Frontal cortex (tissue), 4 donors: Measurements from ENCODE around the gene CNIH3. TPM values are rescaled to one million over a fixed set of nuclear protein-coding genes. Genes with fewer than 3 reads are reported as not detected.

Source experiments
- DNase-seq, 2 donors: peaks; one replicate each; pipeline ENCODE4 v3.0.0; 2012; ENCODE audit warnings: low spot score in 2 of 2
- FAIRE-seq: peaks from 2 replicates; lab custom pipeline; 2012; peaks lifted over from hg19 to GRCh38; lab: Jason Lieb, UNC
- total RNA-seq: library from RNA; depleted of rRNA; stranded (reverse); fragments of >200 nt; gene quantifications from one replicate; pipeline ENCODE4 v1.2.3, GENCODE V29; 2014
- donor health status: control.
- donor health status: control.
- donor health status: control.

The CNIH3 gene
- total RNA-seq, 1 donor from 2014 or later: 44.0 TPM

DNA sequence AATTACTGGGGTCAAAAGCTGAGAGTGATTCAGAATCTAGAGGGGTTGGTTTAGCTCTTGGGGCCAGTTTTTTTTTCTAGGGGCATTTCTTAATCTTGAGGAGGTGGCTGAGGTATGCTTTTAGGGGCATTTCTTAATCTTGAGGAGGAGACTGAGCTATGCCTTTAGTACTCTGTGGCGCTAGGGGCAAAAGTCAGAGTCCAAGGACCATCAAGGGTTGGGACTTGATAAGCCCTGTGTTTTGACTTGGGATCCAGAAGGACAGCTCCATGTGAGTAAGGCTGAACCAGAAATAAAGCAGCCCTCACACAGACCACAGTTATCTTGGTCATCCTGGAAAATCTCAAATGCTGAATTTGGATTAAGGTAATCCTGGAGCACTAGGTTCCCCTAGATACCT lies 3.9 kb upstream of the CNIH3 start:
- no peak for FAIRE-seq
- no peak for DNase-seq

DNA sequence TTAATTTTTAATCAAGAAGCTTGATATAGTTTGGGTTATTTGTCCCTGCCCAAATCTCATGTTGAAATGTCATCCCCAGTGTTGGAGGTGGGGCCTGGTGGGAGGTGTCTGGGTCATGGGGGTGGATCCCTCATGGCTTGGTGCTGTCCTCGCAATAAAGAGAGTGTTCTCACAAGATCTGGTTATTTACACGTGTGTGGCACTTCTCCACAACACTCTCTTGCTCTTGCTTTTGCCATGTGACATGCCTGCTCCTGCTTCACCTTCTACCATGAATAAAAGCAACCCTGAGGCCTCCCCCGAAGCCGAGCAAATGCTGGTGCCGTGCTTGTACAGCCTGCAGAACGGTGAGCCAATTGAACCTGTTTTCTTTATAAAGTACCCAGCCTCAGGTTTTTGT lies 2.6 kb upstream of the CNIH3 start:
- FAIRE-seq: no peak
- DNase-seq: no peak

DNA sequence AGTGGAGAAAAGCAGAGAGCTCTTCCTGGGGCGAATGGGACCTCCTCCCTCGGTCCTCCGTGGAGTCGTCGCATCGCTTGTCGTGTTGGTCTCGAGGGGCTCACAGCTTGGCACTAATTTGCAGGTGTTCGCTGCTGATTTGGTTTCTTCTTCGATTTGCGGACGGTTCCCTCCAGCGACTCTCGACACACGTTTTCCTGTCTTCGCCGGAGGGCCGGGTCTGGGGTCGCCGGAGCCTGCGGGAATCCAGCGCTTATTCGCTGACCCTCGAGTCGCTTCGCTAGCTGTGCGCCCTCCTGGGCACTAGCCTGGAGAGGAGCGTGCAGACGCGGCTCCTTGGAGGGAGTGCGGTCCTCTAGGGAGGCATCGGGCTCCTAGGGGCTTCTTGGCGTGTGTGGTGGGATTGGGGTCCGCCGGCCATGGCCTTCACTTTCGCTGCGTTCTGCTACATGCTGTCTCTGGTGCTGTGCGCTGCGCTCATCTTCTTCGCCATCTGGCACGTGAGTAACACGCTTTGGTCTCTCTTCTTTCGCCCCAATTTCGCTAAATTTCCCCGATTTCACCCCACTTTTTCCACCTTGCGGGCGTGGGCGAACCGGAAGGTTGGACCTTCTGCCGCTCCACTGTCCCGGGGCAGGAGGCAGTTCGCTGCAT lies 766 bp downstream of the CNIH3 start:
- FAIRE-seq (no peak), DNase-seq (no peak)

DNA sequence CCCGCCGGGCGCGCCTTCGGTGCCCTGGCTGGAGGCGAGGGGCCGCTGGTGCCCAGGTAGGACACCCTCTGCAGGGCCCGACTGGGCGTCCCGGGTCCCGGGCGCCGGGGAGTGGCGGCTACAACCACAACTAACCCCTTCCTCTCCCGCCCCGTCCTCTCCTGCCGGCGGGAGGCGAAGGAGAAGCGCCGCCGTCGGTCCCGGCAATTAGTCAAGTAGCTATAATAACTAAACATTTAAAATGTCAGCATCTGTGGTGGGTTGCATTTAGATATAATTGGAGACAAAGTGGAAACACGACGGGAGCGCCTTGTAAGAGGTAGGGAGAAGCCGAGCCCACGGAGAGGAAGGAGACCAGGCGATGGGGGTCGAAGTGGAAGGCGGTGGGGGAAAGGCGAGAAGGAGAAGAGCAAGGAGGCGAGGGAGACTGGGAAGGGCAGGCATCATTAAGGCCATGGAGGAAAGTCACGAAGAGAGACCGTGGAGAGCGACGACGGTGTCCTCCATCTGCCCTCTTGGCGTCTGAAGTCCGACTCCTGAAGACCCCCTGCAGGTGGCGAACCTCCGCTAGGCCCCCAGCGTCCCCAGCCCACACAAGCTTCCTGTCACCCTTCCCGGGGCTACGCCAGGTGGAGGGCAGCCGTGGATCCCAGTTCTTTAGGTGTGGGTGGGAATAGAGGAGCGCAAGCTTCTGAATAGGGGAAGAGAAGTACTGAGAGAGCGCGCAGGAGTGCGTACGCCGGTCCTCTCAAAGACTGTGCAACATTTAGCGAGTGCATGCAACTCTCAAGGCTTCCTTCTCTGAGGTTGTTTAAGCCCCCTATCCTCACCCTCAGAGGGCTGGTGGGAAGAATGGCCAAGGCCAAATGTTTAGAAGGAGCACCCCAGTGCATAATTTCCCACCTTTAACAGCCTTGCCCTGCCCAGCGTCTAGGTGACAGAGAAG lies 1.6 kb downstream of the CNIH3 start:
- FAIRE-seq (no peak), DNase-seq (no peak)

DNA sequence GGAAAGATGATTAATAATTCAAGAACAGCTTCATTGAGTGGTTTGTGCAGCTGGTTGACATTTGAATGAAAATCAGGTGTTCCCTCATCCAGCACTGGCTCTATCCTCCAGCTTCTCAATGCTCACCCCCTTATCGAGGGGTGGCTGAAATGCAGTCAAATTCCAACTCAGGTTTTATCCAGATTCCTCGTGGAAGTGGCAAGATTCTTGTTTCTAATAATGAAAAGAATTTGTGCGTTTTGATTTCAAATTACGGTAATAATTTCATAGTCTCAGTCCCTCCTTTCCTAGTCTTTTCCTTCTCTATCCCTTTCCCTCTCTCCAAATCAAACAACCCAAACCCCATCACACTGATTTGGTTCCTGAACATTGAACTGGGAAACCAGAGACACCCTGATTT lies 3.1 kb downstream of the CNIH3 start:
- FAIRE-seq: no peak
- DNase-seq: no peak

DNA sequence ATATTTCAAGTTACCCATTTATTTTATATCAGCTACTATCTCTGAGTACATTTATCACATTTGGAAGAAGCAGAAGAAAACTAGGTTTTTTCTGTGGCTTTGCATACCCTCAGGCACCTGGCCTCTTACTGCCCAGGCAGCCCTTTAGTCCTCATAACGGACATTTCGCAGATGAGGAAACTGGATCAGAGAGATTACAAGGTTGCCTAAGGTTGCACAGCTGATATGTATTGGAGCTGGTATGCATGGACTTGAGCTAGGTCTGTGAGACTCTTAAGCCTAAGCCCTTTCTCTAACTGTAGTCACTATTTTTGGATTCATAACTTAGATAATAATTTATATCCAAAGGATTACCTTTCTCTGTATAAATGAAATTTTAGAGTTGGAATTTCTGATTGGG lies 4.0 kb downstream of the CNIH3 start:
- FAIRE-seq (no peak), DNase-seq (no peak)

DNA sequence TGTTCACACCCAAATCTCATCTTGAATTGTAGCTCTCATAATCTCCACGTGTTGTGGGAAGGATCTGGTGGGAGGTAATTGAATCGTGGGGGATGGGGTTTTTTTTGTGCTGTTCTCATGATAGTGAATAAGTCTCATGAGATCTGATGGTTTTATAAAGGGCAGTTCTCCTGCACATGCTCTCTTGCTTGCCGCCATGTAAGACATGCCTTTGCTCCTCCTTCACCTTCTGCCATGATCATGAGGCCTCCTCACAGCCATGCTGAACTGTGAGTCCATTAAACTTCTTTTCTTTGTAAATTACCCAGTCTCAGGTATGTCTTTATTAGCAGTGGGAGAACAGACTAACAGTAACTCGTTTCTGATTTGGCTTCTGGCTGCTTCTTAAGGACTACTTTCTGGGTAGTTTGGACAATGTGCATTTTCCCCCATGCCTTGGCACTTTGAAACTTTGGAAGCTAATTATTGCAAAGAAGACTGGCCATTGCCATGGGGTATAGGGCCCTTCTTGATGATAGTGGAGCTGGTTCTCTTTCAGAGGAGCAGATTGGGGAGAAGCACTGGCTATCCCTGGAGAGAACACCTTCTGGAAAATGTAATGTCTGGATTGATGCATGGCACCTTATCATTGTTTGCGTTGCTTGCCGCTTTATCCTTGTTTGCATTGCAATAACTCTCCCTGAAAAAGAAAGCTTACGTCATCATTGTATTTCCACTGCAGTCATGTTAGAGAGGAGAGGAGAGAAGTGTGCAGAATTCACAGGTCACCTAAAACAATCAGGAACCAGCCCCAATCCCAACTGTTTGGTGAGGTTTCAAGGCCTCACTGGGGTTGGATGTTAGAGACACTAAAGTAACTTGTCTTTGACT lies 5.9 kb downstream of the CNIH3 start:
- FAIRE-seq: no peak

DNA sequence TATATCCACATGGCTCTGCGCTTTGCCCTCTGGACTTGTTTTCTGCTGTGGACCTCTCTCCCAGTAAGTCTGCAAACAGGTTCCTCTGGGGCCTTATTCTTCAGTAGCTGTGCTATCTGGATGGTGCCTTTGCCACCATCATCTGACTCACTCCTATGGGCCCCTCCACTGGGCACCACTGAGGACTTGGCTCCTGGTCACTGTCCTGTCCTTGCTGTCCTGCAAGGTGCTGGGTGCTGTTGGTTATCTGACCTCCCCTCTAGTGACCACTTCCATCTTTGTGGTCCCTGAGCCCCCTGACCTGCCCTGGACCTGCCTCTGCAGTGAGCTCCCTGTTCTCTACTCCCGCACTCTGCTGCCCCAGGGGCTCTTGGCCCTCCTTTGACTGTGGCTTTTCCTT lies 6.7 kb downstream of the CNIH3 start:
- no peak for DNase-seq
- FAIRE-seq: no peak

More for the DNA sequence above, 5.9 kb downstream of the CNIH3 start:
- no peak for DNase-seq

DNA sequence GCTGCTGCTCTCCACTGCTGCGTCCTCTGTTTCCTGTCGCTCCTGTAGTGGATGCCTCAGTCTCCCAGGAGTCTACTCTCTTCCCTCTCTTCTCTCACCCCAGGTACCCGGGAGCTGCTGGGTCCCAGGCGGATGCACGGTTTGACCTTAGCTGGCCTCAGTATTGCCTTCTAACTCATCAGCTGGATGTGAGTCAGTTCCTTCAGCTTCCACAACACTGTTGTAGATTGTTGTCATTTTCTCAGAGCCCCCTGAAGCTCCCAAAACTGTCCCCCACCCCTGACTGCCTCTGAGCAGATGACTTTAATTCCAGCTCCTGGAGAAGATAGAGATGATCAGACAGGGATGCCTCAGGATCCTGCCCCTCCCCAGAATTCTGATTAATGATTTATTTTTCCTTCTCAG lies 7.2 kb downstream of the CNIH3 start:
- DNase-seq (no peak), FAIRE-seq (no peak)

DNA sequence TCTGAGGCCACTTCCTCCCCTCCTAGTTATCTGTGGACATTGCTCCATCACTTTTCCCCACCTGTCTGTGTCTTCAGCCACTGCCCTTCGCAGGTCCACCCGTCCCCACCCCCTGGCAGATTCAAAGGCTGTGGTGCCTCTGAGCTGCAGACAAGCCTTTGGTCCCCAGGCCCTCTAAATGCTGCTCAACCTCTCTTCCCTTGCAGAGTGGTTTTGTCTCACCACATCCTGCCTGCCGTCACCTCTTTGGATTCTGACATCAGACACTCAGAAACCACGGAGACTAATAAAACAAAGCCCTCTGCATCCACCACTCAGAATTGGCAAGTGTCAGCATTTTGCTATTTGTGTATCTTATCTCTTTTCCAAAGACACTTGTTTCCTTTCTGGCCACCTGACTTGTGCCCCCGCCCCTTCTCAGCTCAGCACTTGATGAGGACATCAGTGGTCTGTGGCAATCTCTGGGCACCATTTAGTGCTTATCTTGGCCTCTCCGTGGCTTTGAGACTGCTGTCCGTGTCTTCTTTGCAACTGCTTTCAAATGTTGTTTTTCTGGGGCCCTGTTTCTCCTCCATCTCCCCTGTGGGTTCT lies 7.7 kb downstream of the CNIH3 start:
- FAIRE-seq (no peak), DNase-seq (no peak)

DNA sequence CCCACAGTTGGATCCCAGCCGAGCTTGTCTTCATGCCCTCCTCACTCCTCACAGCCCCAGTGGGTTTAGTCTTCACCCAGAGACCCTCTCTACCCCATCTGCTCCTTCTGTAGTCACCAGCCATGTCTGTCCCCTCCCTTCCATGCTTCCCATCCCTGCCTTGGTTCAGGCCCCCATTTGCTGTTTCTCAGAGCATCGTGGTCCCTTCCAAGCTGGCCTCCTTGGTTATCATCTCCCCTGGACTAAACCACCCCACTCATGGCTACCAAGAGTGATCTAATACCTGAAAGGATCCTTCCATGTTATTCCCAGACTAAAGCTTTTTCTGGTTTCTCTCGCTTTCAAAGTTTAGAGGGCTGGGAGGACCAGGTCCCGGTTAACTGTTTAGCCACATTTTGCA lies 8.3 kb downstream of the CNIH3 start:
- DNase-seq (no peak), FAIRE-seq (no peak)

DNA sequence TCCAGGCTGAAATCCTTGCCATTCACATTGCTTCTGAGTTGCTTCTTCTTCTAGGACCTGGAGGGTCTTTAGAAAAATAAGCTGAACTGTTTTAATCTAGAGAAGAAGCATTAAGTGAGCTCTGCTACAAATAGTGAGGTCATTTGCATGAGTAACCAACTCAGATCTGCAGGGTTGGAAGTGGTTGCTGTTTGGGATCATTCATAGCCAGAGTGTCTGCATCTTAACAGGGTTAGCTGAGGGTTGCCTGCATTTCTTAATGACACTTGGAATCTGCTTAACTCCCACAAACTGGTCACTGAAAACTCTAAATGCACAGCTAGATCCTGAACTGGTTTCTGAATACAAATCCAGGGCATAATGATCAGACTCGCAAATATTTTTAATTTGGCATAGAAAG lies 9.9 kb downstream of the CNIH3 start:
- DNase-seq: no peak
- FAIRE-seq: no peak

DNA sequence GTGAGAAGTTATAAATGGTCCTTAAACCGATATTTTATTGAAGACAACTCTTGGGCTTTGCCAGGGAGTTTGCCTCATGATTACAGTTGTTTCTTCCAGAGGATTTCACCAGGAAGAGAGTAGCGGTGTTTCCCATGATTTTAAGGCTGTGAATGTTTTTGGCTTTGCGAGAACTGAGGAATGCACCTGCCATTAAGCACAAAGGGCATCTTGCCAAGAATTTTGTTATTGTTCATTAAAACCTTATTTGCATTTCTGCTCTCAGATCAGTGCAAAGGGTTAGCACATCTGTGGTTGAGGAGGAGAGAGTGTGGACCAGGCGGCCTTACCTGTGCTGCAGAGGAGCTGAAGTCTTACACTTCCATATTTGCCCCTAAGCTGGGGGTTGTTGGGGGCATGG lies 13.8 kb downstream of the CNIH3 start:
- no peak for DNase-seq
- no peak for FAIRE-seq

DNA sequence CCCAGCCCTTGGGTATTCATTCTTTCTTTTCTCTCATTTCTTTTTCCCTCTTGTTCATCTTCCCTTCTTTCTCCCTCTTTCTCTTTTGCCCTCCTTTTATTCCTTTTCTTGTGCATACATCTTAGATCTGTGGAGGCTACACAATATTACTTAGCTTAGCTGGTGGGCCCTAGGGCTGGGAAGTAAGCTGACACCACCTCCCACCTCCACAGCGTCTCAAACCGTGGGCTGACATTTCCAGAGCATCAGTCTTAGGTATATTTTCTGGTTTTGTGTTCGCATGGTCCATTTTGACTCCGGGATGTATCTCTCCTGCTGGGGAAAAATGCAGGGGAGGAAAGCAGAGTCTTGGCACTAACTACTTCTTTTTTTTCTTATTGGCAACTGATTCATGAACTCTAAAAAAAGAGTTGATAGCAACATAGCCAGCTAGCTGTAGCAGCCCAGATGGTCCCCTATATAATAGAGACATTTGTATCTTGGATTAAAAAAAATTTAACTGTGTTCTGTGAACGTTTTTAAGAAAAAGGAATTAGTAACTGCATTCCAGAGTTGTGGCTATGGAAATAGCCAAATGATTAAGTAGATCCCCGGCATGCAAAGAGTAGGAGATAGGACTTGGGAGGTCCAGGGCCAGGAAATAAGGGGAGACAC lies 15.5 kb downstream of the CNIH3 start:
- DNase-seq: no peak
- FAIRE-seq: no peak

DNA sequence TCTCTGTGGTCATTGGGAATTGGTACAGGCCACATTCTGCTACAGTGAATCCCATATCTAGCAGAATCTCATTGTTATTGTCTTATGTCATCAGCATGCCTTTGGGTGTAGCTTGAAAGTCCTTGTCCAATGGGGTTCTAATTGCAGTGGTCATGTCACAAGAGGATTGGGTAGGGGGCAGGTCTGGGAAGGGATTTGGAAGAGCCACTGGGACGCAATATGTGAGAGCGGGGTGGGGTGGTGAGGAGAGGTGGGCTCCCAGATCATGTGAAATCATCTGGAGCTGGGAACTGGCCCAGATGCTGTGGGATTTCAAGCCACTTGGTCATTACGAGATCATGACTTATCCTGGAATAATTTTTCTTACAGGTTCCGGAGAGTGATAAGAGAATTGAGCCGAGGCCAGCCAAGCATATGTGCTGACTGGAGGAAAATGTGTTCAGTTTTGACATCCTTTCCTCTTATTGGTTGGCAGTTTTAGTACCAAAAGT lies 16.3 kb downstream of the CNIH3 start:
- no peak for FAIRE-seq

DNA sequence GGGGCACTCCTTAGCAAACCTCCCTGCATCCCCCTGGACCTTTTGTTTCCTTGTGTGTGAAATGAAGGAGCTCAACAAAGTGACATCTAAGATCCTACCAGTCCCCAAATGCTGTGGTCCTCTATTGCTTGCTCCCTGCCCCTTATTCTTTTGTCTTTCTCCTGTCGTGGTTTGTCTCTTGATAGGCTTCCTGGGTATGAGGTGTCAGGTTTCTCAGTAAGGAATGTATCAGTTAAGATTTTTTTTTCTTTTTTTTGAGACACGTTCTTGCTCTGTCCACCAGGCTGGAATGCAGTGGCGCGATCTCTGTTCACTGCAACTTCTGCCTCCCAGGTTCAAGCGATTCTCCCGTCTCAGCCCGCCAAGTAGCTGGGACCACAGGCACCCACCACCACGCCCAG lies 16.8 kb downstream of the CNIH3 start:
- FAIRE-seq: no peak
- DNase-seq: no peak

More for the DNA sequence above, 16.3 kb downstream of the CNIH3 start:
- DNase-seq: no peak

DNA sequence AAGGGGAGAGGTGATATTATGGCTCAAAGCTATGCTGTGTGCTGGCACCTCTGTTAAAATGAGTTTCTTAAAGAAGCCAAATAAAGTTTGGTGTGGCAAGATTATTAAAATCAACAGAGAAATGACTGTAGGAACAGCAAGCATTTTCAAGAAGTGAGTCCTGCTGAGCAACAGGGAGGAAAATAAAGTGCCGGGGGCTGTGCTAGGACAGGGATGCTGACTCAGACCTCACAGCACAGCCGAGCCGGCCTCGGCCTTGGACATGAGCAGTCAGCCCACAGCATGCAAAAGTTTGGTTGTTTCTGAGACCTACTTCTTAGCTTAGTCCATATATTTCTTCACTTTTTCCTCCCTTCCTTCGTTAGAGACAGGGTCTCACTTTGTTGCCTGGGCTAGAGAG lies 19.2 kb downstream of the CNIH3 start:
- no peak for FAIRE-seq

DNA sequence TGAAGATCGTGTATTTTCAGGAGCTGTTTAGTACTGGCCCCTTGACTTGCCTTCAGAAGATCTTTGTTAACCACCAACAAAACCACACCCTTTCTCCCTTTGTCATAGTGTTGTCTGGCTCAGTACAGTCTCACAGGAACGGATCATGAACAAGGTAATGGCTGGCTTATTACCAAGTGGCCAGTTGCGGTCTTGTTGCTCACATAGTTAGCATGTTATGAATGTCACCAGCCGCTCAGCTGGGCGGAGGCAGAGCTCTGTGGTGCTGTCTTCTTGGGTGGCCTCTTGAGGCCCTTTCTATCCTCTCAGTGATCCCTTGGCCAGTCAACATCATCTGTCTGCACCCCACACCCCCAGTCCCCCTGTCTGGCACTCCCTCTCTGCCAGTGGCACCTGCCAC lies 21.4 kb downstream of the CNIH3 start:
- DNase-seq (no peak), FAIRE-seq (no peak)

More for the DNA sequence above, 19.2 kb downstream of the CNIH3 start:
- DNase-seq: no peak

DNA sequence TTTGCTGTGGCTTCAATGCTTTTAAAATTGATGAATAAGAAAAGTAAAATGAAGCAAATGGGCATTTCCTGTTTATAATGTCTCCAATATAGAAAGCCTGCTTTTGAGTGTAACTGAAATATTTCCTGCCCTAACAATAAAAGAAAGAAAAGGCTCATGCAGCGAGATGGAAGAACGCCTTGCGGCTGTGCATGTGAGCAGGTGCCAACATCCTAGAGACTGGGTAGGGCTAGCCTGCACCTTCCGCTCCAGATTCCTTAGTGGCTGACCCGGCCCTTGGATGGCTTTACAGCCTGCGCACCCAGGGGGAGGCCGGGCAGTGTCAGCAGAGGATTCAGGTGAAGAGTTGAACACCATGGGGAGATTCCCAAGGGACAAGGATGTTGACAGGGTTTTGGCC lies 21.8 kb downstream of the CNIH3 start:
- DNase-seq: no peak
- no peak for FAIRE-seq
